GM21423 (cell line): ENCODE data around the gene SETBP1.
A peak's percentile ranks its signal among the peaks of the same experiment; 100 is the strongest.

Source experiments
- ATAC-seq: cut with Tn5 transposase; IDR thresholded peaks from one replicate; pipeline ENCODE4 v1.9.1; 2021; ENCODE audit warnings: mild to moderate bottlenecking, moderate library complexity; ENCODE audit not compliant: unreplicated experiment

The SETBP1 gene

DNA sequence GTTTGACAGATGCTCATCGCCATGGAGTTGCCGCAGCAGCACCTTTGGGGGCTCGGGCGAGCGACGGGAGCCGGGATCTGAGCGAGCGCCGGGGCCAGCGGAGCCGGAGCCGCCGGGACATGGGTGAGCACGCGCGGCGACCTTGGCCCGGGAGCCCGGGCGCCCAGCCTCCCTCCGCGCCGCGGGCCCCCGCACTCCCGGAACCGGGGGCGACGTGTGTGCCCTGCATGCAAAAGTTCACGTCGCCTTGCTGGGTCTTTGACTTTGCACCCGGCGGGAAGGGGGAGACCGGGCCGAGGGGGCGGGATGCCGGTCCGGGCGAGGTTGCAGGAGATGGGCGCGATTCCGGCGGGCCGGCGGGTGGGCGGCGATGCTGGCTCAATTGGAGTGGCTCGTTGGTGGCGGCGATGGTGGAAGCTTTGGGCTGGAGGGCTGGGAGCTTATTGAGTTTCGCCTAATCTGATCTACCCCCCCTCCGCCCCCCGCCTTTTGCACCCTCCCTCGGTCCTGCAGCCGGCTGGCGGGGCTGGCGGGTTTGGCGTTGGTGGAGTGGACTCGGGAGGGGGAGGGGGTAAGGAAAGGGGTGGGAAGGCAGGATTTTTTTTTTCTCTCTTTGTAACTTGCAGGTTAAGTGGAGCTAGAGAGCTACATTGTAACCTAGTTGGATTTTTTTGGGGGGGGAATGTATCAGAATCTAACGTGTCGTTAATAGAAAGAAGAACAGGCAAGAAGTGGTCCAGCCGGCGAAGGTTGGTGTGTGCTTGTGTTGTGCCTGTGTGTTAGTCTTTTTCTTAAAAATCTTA is at the start of gene SETBP1:
Gene SETBP1 (plus strand): TSS at position 616 of the 803 bp plus-strand sequence. CDS start 20,459 bp downstream, outside the sequence.
- ATAC-seq: no peak

- ATAC-seq: no peak
Measured at GRCh38 chr18:44632469-44633145, 48.1 kb upstream of the SETBP1 start.

DNA sequence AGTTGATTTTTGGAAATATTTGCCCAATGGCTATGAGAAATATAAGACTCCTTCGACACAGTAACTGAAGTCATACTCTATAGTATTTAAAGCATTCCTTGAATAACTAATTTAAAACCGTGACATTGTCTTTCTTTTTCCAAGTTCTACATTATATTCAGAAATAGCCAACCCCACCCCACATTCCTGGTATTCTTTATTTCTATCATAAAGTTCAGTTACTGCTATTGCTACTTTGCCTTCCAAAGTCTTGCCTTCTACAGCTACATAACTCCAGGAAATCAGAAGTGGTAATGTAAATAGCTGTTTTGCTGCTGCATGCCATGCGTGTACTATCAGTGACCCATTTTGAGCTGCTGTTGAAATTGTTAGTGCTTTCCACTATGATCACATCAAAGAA is 45.1 kb upstream of the SETBP1 start:
- ATAC-seq: no peak

GRCh38 chr18:44636241-44636640 is 44.4 kb upstream of the SETBP1 start:
- ATAC-seq: peak; percentile 74

- ATAC-seq: peak; percentile 74
Measured at GRCh38 chr18:44637210-44638033, 43.3 kb upstream of the SETBP1 start.

DNA sequence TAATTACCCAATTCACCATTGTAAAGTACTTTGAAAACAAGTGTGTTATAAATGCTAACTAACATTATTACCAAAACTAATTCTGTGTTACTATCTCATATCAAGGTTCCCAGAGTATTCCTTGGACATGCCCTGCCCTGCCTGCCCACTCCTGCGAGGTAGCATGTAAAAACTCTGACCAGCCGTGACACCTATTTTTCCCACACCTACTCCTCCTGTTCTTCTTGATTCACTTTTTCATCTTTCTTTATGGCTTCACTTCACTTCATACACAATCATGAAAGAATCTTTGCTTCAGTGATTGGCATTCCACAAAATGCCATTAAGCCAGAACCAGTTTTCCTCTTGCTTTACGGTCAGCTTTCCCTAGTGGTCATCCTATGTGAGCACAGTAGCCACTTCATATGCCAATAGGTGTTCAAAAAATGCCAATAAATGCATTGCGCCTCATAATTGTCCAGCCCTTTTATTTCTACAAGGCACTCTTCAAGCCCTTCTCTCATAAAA is 42.6 kb upstream of the SETBP1 start:
- ATAC-seq: no peak

DNA sequence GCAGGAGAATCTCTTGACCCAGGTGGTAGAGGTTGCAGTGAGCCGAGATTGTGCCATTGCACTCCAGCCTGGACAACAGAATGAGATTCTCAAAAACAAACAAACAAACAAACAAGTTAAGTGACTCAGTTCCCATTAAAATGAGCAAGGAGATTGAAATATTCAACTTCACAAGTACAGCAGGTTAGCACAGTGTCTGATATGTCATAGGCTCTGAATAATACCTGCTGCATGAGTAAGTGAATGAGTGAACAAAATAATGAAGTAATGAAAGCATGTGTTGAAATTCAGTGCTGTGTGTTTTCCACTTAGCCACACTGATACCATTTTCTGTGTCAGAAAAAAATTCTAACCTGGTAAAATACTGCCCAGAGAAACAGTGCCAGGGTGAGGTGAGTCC is 41.9 kb upstream of the SETBP1 start:
- no peak for ATAC-seq

- no peak for ATAC-seq
Measured at GRCh38 chr18:44643004-44643403, 37.7 kb upstream of the SETBP1 start.

DNA sequence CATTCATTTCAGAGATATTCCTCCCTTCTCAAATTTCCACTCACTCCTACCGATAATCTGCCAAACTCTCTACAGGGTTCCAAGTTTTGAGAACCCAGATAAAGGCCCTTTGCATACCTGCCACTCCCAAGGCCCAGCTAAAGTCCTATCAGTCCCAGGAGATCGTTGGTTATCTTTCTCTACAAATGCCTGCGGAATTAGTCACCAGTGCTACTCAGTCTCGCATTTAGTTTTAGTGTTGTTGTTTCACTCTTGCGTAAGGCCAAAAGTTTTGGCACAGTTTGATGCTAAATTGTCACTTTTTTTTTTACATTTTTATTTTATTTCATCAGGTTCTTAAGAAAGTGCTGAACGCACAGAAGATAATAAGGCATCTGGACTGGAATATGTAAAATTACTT is 29.2 kb upstream of the SETBP1 start:
- no peak for ATAC-seq

DNA sequence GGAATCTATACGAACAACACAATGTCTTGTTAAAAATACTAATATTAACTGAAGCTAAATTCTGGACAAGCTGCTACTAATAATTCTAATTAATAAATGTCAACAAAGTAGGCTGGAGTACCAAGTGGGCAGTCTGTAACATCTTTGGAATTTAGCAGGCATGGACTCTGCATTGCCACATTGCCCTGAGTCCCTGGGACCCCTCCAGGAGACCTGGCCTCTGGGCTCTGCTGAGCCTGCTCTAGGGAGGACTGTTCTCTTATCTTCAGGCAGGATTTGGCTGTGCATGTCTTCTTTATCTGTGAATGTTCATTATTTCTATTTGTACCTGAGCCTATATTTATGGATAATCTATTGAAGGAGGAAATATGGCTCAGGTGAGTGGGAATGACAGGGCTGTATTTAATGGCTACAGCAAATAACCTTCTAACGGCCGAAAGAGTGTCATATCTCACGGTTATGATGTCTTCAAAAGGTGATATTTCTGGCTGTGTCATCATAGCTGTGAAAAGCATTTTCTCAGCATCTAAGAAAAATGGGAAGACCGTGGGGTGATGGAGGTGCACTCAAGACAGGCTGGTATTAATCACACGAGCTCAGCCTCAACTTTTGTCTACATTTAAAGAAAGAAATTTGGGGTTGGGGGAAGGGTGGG is 28.6 kb upstream of the SETBP1 start:
- no peak for ATAC-seq

DNA sequence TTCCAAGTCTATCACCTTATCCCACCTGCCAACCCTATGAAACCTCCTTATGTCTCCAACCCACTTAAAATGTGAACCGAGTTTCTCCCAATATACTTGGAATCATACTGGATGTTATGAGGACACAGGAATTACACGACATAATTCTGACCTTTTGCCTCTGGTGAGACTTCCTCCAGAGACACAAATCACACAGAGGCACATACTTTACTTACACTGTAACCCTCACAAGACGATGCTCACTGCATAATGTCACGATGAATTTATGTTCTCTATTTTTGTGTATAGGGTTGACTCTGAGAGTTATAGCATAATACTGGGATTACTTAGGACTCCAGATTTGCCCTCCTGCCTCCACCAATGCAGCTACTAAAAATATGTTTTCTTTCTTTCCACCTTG is 28.0 kb upstream of the SETBP1 start:
- no peak for ATAC-seq

GRCh38 chr18:44654573-44654972 is 26.1 kb upstream of the SETBP1 start:
- ATAC-seq: no peak

GRCh38 chr18:44655435-44655834 is 25.3 kb upstream of the SETBP1 start:
- no peak for ATAC-seq

DNA sequence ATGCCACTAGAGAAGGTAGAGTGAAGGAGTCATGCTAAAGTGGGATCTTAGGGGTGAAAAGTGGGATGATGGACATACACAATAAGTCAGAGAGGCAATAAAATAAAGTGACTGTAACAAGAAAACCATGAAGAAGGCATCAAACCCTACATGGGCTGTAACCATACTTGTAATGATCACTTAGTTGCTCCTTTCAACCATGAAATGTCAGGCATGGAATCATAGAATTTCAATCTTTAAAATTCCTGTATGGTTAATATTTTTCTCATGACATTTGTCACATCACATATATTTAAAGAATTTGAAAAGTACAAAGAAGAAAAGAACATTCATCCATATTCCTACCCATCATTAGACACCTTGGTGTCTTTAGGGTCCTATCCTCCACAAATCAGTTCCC is 20.9 kb upstream of the SETBP1 start:
- ATAC-seq: no peak

GRCh38 chr18:44668270-44668975 is 12.3 kb upstream of the SETBP1 start:
- ATAC-seq: no peak

DNA sequence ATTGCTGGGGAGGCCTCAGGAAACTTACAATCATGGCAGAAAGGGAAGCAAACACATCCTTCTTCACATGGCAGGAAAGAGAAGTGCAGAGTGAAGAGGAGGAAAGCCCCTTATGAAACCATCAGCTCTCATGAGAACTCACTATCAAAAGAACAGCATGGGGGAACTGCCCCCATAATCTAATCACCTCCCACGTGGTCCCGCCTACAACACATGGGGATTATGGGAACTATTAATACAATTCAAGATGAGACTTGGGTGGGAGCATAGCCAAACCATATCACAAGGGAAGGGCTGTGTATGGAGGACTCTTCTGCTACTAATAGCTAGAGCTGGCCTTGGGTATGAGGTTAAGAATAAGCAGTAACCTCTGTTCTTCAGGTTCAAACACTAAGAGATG is 8.8 kb upstream of the SETBP1 start:
- ATAC-seq: no peak

DNA sequence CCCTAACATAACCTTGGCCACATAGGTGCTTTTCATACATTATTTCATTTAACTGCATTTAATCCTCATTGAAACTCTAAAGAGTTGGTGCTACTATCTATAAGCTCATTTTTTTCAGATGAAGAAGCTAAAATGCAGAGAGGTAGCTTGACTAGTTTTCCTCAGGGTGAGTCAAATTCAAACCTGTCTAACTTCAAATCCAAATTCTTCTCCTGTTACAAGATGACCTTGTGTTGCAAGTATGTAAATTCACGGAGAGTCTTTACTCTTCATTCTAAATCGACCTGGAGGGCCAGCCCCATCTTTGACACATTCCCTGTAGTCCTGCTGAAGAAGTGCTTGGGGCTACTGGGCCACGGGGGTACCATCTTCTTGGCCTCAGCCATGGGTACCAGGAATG is 8.2 kb upstream of the SETBP1 start:
- no peak for ATAC-seq

- no peak for ATAC-seq
Measured at GRCh38 chr18:44673256-44673880, 7.3 kb upstream of the SETBP1 start.

DNA sequence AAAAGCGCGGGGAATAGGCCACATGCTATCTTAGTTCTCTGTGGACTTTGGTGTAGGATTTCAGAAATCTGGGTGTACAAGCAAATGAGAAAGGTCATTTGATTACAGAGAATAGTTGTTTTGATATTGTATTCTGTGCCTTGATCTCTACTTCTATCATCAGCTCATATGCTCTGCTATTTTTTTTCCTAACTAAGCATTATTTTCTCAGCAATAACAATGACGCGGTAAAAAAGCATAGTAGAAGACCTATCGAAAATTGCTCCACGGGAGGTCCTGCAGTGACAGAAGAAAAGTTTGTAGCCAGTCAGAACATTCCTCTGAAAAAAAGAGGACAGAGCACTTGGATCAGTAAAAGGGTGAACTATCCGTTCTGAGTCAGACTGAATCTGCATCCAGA is 2.8 kb upstream of the SETBP1 start:
- ATAC-seq: no peak

DNA sequence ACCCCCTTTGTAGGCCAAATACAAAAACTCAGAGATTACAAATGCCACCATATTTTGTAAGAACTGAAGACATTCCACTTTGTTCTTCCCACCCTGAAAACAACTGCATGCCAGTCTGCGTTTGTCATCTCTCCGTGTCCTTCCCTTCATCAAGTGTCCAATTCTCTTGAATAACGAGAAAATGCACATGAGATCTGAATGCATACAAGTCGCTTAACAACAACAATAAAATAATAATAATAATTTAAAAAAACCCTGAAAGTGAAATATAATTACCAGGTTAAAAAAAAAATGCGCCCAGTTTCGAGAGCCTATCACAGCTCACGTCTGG is 2.0 kb upstream of the SETBP1 start:
- ATAC-seq: no peak
